GM11168 (cell line): Measurements from ENCODE around the gene DPP6.

ENCODE experiments used
- in situ Hi-C: fragments of 300-500 bp; cut with MboI; formaldehyde crosslinking; loops from one replicate; pipeline ENCODE4 v1.12.0; 2022; ENCODE audit warnings: low sequenced_read_pairs; ENCODE audit not compliant: unreplicated experiment

The DPP6 gene

GRCh38 chr7:154326421-154326820 is 274.2 kb downstream of the DPP6 start:
- in situ Hi-C loops = no loop called here

GRCh38 chr7:154330318-154330717 is 278.1 kb downstream of the DPP6 start:
- in situ Hi-C loops = no loop called here

- in situ Hi-C loops = no loop called here
Measured at GRCh38 chr7:154332811-154333580, 280.8 kb downstream of the DPP6 start.

GRCh38 chr7:154336295-154336694 is 284.1 kb downstream of the DPP6 start:
- in situ Hi-C loops = no loop called here

- in situ Hi-C loops = no loop called here
Measured at GRCh38 chr7:154338701-154339506, 286.7 kb downstream of the DPP6 start.

GRCh38 chr7:154342971-154343633 is 290.9 kb downstream of the DPP6 start:
- in situ Hi-C loops = no loop called here

- in situ Hi-C loops = no loop called here
Measured at GRCh38 chr7:154343778-154344412, 291.7 kb downstream of the DPP6 start.

- in situ Hi-C loops = no loop called here
Measured at GRCh38 chr7:154345093-154345492, 292.9 kb downstream of the DPP6 start.

GRCh38 chr7:154347700-154348266 is 295.6 kb downstream of the DPP6 start:
- in situ Hi-C loops = no loop called here

- in situ Hi-C loops = no loop called here
Measured at GRCh38 chr7:154350892-154351291, 298.7 kb downstream of the DPP6 start.

GRCh38 chr7:154353355-154353767 is 301.2 kb downstream of the DPP6 start:
- in situ Hi-C loops = no loop called here

GRCh38 chr7:154364170-154364569 is 312.0 kb downstream of the DPP6 start:
- in situ Hi-C loops = no loop called here

GRCh38 chr7:154371424-154371823 is 319.2 kb downstream of the DPP6 start:
- in situ Hi-C loops = no loop called here

- in situ Hi-C loops = no loop called here
Measured at GRCh38 chr7:154372011-154372601, 319.9 kb downstream of the DPP6 start.

GRCh38 chr7:154373956-154374355 is 321.8 kb downstream of the DPP6 start:
- in situ Hi-C loops = no loop called here

GRCh38 chr7:154375956-154376355 is 323.8 kb downstream of the DPP6 start:
- in situ Hi-C loops = no loop called here

- in situ Hi-C loops = no loop called here
Measured at GRCh38 chr7:154380771-154381170, 328.6 kb downstream of the DPP6 start.

- in situ Hi-C loops = no loop called here
Measured at GRCh38 chr7:154383045-154383444, 330.8 kb downstream of the DPP6 start.

GRCh38 chr7:154385214-154385613 is 333.0 kb downstream of the DPP6 start:
- in situ Hi-C loops = no loop called here

GRCh38 chr7:154387252-154387651 is 335.1 kb downstream of the DPP6 start:
- in situ Hi-C loops = no loop called here
